Stimulated activated naive B cell treated with anti-CD40 and anti-IgM and Interleukin-4, amounts not matched to agents 10 μg/mL and 1 μg/mL and 100 μg/mL, for 72 hours (primary cell): Measurements from ENCODE around the gene VAV2.

Experiments used
- ATAC-seq, 2 donors: fragments of 150-1000 bp; cut with Tn5 transposase; replicated peaks; 2 replicates each; pipeline ENCODE4 v1.10.0; 2021; ENCODE audit warnings: moderate library complexity in 1 of 2
- DNase-seq: peaks from one replicate; pipeline ENCODE4 v3.0.0; 2021
- H3K27ac Mint-ChIP-seq: one replicate; pipeline ENCODE4 v1.8.0; 2022; ENCODE audit warnings: mild to moderate bottlenecking, mixed read lengths
- H3K27me3 Mint-ChIP-seq, 2 donors: one replicate each; pipeline ENCODE4 v1.8.0; 2022; ENCODE audit warnings: mixed read lengths in 2 of 2
- H3K36me3 Mint-ChIP-seq, 2 donors: one replicate each; pipeline ENCODE4 v1.8.0; 2022; ENCODE audit warnings: mixed read lengths in 2 of 2, mild to moderate bottlenecking in 1 of 2
- H3K4me1 Mint-ChIP-seq, 2 donors: one replicate each; pipeline ENCODE4 v1.8.0; 2022; ENCODE audit warnings: mixed read lengths in 2 of 2, mild to moderate bottlenecking in 1 of 2
- H3K4me3 Mint-ChIP-seq, 2 donors: one replicate each; pipeline ENCODE4 v1.8.0; 2022; ENCODE audit warnings: mild to moderate bottlenecking in 2 of 2, mixed read lengths in 2 of 2, moderate library complexity in 1 of 2
- H3K9me3 Mint-ChIP-seq, 2 donors: one replicate each; pipeline ENCODE4 v1.8.0; 2022; ENCODE audit warnings: mixed read lengths in 2 of 2, mild to moderate bottlenecking in 1 of 2

VAV2 gene

GRCh38 chr9:133788819-133789717 lies 203.1 kb downstream of the VAV2 start:
- Mint-ChIP-seq H3K4me1 (peaks cover 69 to 96% of the 10 kb centered on the region in 2 donors), H3K9me3 (no peaks in the 10 kb centered on the region), H3K27me3 (no peaks in the 10 kb centered on the region), H3K4me3 (peak overlapping the region; percentile 36 to 62), H3K36me3 (peaks cover 49 to 82% of the 10 kb centered on the region in 2 donors), H3K27ac (peak overlapping the region; percentile 82)
- no peak for DNase-seq
- no peak for ATAC-seq

- peaks cover 68 to 96% of the 10 kb centered on the region in 2 donors for H3K4me1 Mint-ChIP-seq
- no peaks in the 10 kb centered on the region for H3K9me3 Mint-ChIP-seq
- ATAC-seq (no peak), DNase-seq (no peak)
- peak overlapping the region; percentile 49 to 62 for H3K4me3 Mint-ChIP-seq
- H3K27me3 Mint-ChIP-seq: no peaks in the 10 kb centered on the region
- H3K36me3 Mint-ChIP-seq: peaks cover 51 to 82% of the 10 kb centered on the region in 2 donors
- H3K27ac Mint-ChIP-seq: peak overlapping the region; percentile 82
Observed at GRCh38 chr9:133788045-133788818, 203.9 kb downstream of the VAV2 start.

GRCh38 chr9:133787754-133788025 lies 204.4 kb downstream of the VAV2 start:
- peak overlapping the region; percentile 74 for H3K27ac Mint-ChIP-seq
- peaks cover 55 to 81% of the 10 kb centered on the region in 2 donors for H3K36me3 Mint-ChIP-seq
- ATAC-seq (peak; percentile 79), DNase-seq (peak; percentile 33)
- H3K4me3 Mint-ChIP-seq: peak overlapping the region; percentile 41 to 68
- H3K27me3 Mint-ChIP-seq: no peaks in the 10 kb centered on the region
- no peaks in the 10 kb centered on the region for H3K9me3 Mint-ChIP-seq
- peaks cover 69 to 96% of the 10 kb centered on the region in 2 donors for H3K4me1 Mint-ChIP-seq

GRCh38 chr9:133786907-133787753 lies 205.0 kb downstream of the VAV2 start:
- H3K4me3 Mint-ChIP-seq: peak overlapping the region; percentile 68 to 73
- ATAC-seq (no peak), DNase-seq (no peak)
- H3K27ac Mint-ChIP-seq: peak overlapping the region; percentile 93
- H3K27me3 Mint-ChIP-seq: no peaks in the 10 kb centered on the region
- H3K4me1 Mint-ChIP-seq: peaks cover 72 to 96% of the 10 kb centered on the region in 2 donors
- peaks cover 53 to 77% of the 10 kb centered on the region in 2 donors for H3K36me3 Mint-ChIP-seq
- H3K9me3 Mint-ChIP-seq: no peaks in the 10 kb centered on the region

GRCh38 chr9:133786371-133786753 lies 205.8 kb downstream of the VAV2 start:
- peak overlapping the region; percentile 93 for H3K27ac Mint-ChIP-seq
- ATAC-seq (peak; percentile 74 to 79), DNase-seq (peak; percentile 68)
- no peaks in the 10 kb centered on the region for H3K9me3 Mint-ChIP-seq
- H3K36me3 Mint-ChIP-seq: peaks cover 50 to 74% of the 10 kb centered on the region in 2 donors
- H3K27me3 Mint-ChIP-seq: no peaks in the 10 kb centered on the region
- H3K4me3 Mint-ChIP-seq: peak overlapping the region; percentile 68 to 73
- H3K4me1 Mint-ChIP-seq: peaks cover 68 to 96% of the 10 kb centered on the region in 2 donors

GRCh38 chr9:133785753-133786370 lies 206.3 kb downstream of the VAV2 start:
- Mint-ChIP-seq H3K27ac (peak overlapping the region; percentile 93), H3K9me3 (no peaks in the 10 kb centered on the region), H3K27me3 (no peaks in the 10 kb centered on the region), H3K36me3 (peaks cover 50 to 77% of the 10 kb centered on the region in 2 donors), H3K4me3 (peak overlapping the region; percentile 68 to 73), H3K4me1 (peaks cover 68 to 96% of the 10 kb centered on the region in 2 donors)
- DNase-seq: no peak
- no peak for ATAC-seq

- Mint-ChIP-seq H3K27ac (peak overlapping the region; percentile 77), H3K4me1 (peaks cover 70 to 87% of the 10 kb centered on the region in 2 donors), H3K9me3 (no peaks in the 10 kb centered on the region), H3K27me3 (no peaks in the 10 kb centered on the region), H3K36me3 (peaks cover 54 to 74% of the 10 kb centered on the region in 2 donors), H3K4me3 (no peak overlapping the region)
- ATAC-seq: no peak
- no peak for DNase-seq
Observed at GRCh38 chr9:133784731-133785561, 207.2 kb downstream of the VAV2 start.

GRCh38 chr9:133783331-133783731 lies 208.8 kb downstream of the VAV2 start:
- H3K9me3 Mint-ChIP-seq: no peaks in the 10 kb centered on the region
- no peak overlapping the region for H3K4me3 Mint-ChIP-seq
- H3K27ac Mint-ChIP-seq: no peak overlapping the region
- H3K4me1 Mint-ChIP-seq: peaks cover 57 to 71% of the 10 kb centered on the region in 2 donors
- H3K36me3 Mint-ChIP-seq: peaks cover 54 to 69% of the 10 kb centered on the region in 2 donors
- H3K27me3 Mint-ChIP-seq: no peaks in the 10 kb centered on the region
- ATAC-seq (no peak), DNase-seq (no peak)

- no peaks in the 10 kb centered on the region for H3K27me3 Mint-ChIP-seq
- H3K27ac Mint-ChIP-seq: no peak overlapping the region
- H3K36me3 Mint-ChIP-seq: peaks cover 51 to 68% of the 10 kb centered on the region in 2 donors
- peaks cover 53 to 62% of the 10 kb centered on the region in 2 donors for H3K4me1 Mint-ChIP-seq
- H3K4me3 Mint-ChIP-seq: peak overlapping the region; percentile 14 to 48
- peak; percentile 45 to 48 for ATAC-seq
- DNase-seq: peak; percentile 54
- H3K9me3 Mint-ChIP-seq: no peaks in the 10 kb centered on the region
Observed at GRCh38 chr9:133782157-133783130, 209.7 kb downstream of the VAV2 start.

- Mint-ChIP-seq H3K4me1 (peaks cover 49 to 55% of the 10 kb centered on the region in 2 donors), H3K9me3 (no peaks in the 10 kb centered on the region), H3K4me3 (no peak overlapping the region), H3K27me3 (no peaks in the 10 kb centered on the region), H3K27ac (no peak overlapping the region), H3K36me3 (peaks cover 48 to 68% of the 10 kb centered on the region in 2 donors)
- DNase-seq: no peak
- no peak for ATAC-seq
Observed at GRCh38 chr9:133781828-133782135, 210.3 kb downstream of the VAV2 start.

GRCh38 chr9:133780962-133781827 lies 210.9 kb downstream of the VAV2 start:
- Mint-ChIP-seq H3K27ac (peak overlapping the region; percentile 25), H3K36me3 (peaks cover 46 to 62% of the 10 kb centered on the region in 2 donors), H3K9me3 (no peaks in the 10 kb centered on the region), H3K27me3 (no peaks in the 10 kb centered on the region), H3K4me3 (no peak overlapping the region), H3K4me1 (peaks cover 44 to 49% of the 10 kb centered on the region in 2 donors)
- DNase-seq (no peak), ATAC-seq (no peak)
